ENCODE measurements around the gene IKZF4. TPM values are rescaled to one million over a fixed set of nuclear protein-coding genes. Genes with fewer than 3 reads are reported as not detected.
"Not testable (repeated sequence)": the region's sequence is repeated elsewhere in the genome, so short reads cannot be mapped to it uniquely, and the experiment has no call there.

IKZF4 gene
- total RNA-seq, 1 experiment from 2014 or later: 8.8 TPM

GRCh38 chr12:56062996-56063395 lies 42.2 kb downstream of the IKZF4 start:
- TF ChIP-seq EZH2 (IDR thresholded peaks at IDR 0.05; ENCODE audit: borderline replicate concordance, low read depth, low read length, poor library complexity, severe bottlenecking): no peak
- TF ChIP-seq, protein P1, sequence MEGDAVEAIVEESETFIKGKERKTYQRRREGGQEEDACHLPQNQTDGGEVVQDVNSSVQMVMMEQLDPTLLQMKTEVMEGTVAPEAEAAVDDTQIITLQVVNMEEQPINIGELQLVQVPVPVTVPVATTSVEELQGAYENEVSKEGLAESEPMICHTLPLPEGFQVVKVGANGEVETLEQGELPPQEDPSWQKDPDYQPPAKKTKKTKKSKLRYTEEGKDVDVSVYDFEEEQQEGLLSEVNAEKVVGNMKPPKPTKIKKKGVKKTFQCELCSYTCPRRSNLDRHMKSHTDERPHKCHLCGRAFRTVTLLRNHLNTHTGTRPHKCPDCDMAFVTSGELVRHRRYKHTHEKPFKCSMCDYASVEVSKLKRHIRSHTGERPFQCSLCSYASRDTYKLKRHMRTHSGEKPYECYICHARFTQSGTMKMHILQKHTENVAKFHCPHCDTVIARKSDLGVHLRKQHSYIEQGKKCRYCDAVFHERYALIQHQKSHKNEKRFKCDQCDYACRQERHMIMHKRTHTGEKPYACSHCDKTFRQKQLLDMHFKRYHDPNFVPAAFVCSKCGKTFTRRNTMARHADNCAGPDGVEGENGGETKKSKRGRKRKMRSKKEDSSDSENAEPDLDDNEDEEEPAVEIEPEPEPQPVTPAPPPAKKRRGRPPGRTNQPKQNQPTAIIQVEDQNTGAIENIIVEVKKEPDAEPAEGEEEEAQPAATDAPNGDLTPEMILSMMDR (conservative IDR thresholded peaks at IDR 0.05; ENCODE audit: low read depth, low read length): no peak
- no peak overlapping the region for H3K4me3 ChIP-seq (ENCODE audit: low read depth, low read length, poor library complexity, severe bottlenecking)
- no peak overlapping the region for H3K27ac ChIP-seq (ENCODE audit: low read depth, low read length, poor library complexity, severe bottlenecking)
- no peaks in the 10 kb centered on the region for H3K27me3 ChIP-seq (replicated peaks; ENCODE audit: insufficient read depth, low read depth, low read length, poor library complexity)
- intact Hi-C loops (cut with micrococcal nuclease; ENCODE audit: unreplicated experiment): no loop called here
- CTCF ChIA-PET: no interaction called here
- no peak for DNase-seq (ENCODE audit: low spot score)
- no peaks in the 10 kb centered on the region for H3K4me1 ChIP-seq (ENCODE audit: insufficient read depth, low read length, poor library complexity, severe bottlenecking)
- BruUV-seq (replicated peaks): no TSS peak
- H3K36me3 ChIP-seq (ENCODE audit: insufficient read depth, low read length, poor library complexity, severe bottlenecking): no peaks in the 10 kb centered on the region
- POLR2A ChIA-PET (ENCODE audit: low non-redundant PET): no interaction called here
- H3K9me3 ChIP-seq (ENCODE audit: low read depth, low read length, poor library complexity, severe bottlenecking): no peaks in the 10 kb centered on the region

DNA sequence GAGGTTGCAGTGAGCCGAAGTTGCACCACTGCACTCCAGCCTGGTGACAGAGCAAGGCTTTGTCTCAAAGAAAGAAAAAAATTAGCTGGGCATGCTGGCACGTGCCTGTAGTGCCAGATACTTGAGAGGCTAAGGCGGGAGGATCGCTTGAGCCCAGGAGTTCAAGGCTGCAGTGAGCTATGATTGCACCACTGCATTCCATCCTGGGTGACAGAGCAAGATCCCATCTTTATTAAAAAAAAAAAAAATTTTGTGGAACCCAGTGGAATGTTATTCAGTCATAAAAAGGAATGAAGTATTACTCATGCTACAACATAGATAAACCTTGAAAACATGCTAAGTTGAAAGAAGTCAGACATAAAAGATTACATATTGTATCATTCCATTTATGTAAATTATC lies 50.8 kb downstream of the IKZF4 start:
- CTCF ChIA-PET: no interaction called here
- no peak for TF ChIP-seq EZH2 (IDR thresholded peaks at IDR 0.05; ENCODE audit: borderline replicate concordance, low read depth, low read length, poor library complexity, severe bottlenecking)
- TF ChIP-seq, protein P1 (conservative IDR thresholded peaks at IDR 0.05; ENCODE audit: low read depth, low read length): no peak
- Histone ChIP-seq H3K27me3 (replicated peaks; ENCODE audit: insufficient read depth, low read depth, low read length, poor library complexity) (no peaks in the 10 kb centered on the region), H3K4me3 (ENCODE audit: low read depth, low read length, poor library complexity, severe bottlenecking) (no peak overlapping the region), H3K9me3 (ENCODE audit: low read depth, low read length, poor library complexity, severe bottlenecking) (no peaks in the 10 kb centered on the region), H3K4me1 (ENCODE audit: insufficient read depth, low read length, poor library complexity, severe bottlenecking) (no peaks in the 10 kb centered on the region), H3K27ac (ENCODE audit: low read depth, low read length, poor library complexity, severe bottlenecking) (no peak overlapping the region), H3K36me3 (ENCODE audit: insufficient read depth, low read length, poor library complexity, severe bottlenecking) (no peaks in the 10 kb centered on the region)
- no peak for DNase-seq (ENCODE audit: low spot score)
- intact Hi-C loops (cut with micrococcal nuclease; ENCODE audit: unreplicated experiment): no loop called here
- POLR2A ChIA-PET (ENCODE audit: low non-redundant PET): no interaction called here
- no TSS peak for BruUV-seq (replicated peaks)

GRCh38 chr12:56074396-56074795 lies 53.6 kb downstream of the IKZF4 start:
- intact Hi-C loops (cut with micrococcal nuclease; ENCODE audit: unreplicated experiment): no loop called here
- no TSS peak for BruUV-seq (replicated peaks)
- TF ChIP-seq EZH2 (IDR thresholded peaks at IDR 0.05; ENCODE audit: borderline replicate concordance, low read depth, low read length, poor library complexity, severe bottlenecking): no peak
- TF ChIP-seq, protein P1 (conservative IDR thresholded peaks at IDR 0.05; ENCODE audit: low read depth, low read length): no peak
- no peaks in the 10 kb centered on the region for H3K36me3 ChIP-seq (ENCODE audit: insufficient read depth, low read length, poor library complexity, severe bottlenecking)
- DNase-seq (ENCODE audit: low spot score): no peak
- no peak overlapping the region for H3K27ac ChIP-seq (ENCODE audit: low read depth, low read length, poor library complexity, severe bottlenecking)
- H3K9me3 ChIP-seq (ENCODE audit: low read depth, low read length, poor library complexity, severe bottlenecking): no peaks in the 10 kb centered on the region
- POLR2A ChIA-PET (ENCODE audit: low non-redundant PET): no interaction called here
- no peaks in the 10 kb centered on the region for H3K4me1 ChIP-seq (ENCODE audit: insufficient read depth, low read length, poor library complexity, severe bottlenecking)
- CTCF ChIA-PET: interaction anchor here (0.7 kb wide), 1 partner anchor 27 kb away, joined by 3 read pairs; no protein-coding TSS in a partner anchor
- H3K27me3 ChIP-seq (replicated peaks; ENCODE audit: insufficient read depth, low read depth, low read length, poor library complexity): no peaks in the 10 kb centered on the region
- H3K4me3 ChIP-seq (ENCODE audit: low read depth, low read length, poor library complexity, severe bottlenecking): no peak overlapping the region

GRCh38 chr12:56077966-56078365 lies 57.1 kb downstream of the IKZF4 start:
- BruUV-seq (replicated peaks); intact Hi-C loops (cut with micrococcal nuclease; ENCODE audit: unreplicated experiment); POLR2A ChIA-PET (ENCODE audit: low non-redundant PET); H3K27me3 ChIP-seq (replicated peaks; ENCODE audit: insufficient read depth, low read depth, low read length, poor library complexity); H3K27ac ChIP-seq (ENCODE audit: low read depth, low read length, poor library complexity, severe bottlenecking); DNase-seq (ENCODE audit: low spot score); H3K4me1 ChIP-seq (ENCODE audit: insufficient read depth, low read length, poor library complexity, severe bottlenecking); H3K36me3 ChIP-seq (ENCODE audit: insufficient read depth, low read length, poor library complexity, severe bottlenecking); H3K4me3 ChIP-seq (ENCODE audit: low read depth, low read length, poor library complexity, severe bottlenecking); H3K9me3 ChIP-seq (ENCODE audit: low read depth, low read length, poor library complexity, severe bottlenecking): not testable (repeated sequence)
- CTCF ChIA-PET: interaction anchor here (0.7 kb wide), 3 partner anchors 145 to 1230 kb away, joined by 3 to 4 read pairs (median 3); partner anchors contain the start of gene RBMS2

Measured in A673 (cell line).